Subcutaneous adipose tissue (tissue), 4 donors: Measurements from ENCODE around the gene OR52I2. TPM values are rescaled to one million over a fixed set of nuclear protein-coding genes. Genes with fewer than 3 reads are reported as not detected.

Experiments used
- CTCF ChIP-seq: fragments of 450-650 bp; IDR thresholded peaks from one replicate; pipeline ENCODE4 v1.5.1; 2016; ENCODE audit warnings: low read depth, mild to moderate bottlenecking, control low read depth, antibody characterized with exemption, moderate library complexity
- total RNA-seq, 4 donors: library from RNA; depleted of rRNA; stranded (reverse); fragments of >200 nt; gene quantifications; one replicate each; pipeline ENCODE4 v1.1.0, GENCODE V29; 2016

The OR52I2 gene
- total RNA-seq, result not detected

GRCh38 chr11:4581443-4581842, at the start of gene OR52I2:
TSS of gene OR52I2 (plus strand) at chr11:4581743.
- no peak for TF ChIP-seq CTCF

GRCh38 chr11:4539603-4540219, 41.8 kb upstream of the OR52I2 start:
- no peak for TF ChIP-seq CTCF

- no peak for TF ChIP-seq CTCF
Measured at GRCh38 chr11:4541071-4541470, 40.5 kb upstream of the OR52I2 start.

GRCh38 chr11:4543561-4543960, 38.0 kb upstream of the OR52I2 start:
- TF ChIP-seq CTCF, result no peak

GRCh38 chr11:4544891-4545290, 36.7 kb upstream of the OR52I2 start, which contains the start of gene OR52M1:
TSS of gene OR52M1 (plus strand) at chr11:4545191. CDS start at chr11:4545191, 0 bp downstream.
- no peak for TF ChIP-seq CTCF

- TF ChIP-seq CTCF, result no peak
Measured at GRCh38 chr11:4546878-4547277, 34.7 kb upstream of the OR52I2 start.

- TF ChIP-seq CTCF, result no peak
Measured at GRCh38 chr11:4547416-4547815, 34.1 kb upstream of the OR52I2 start.
